HG03432 (cell line): ENCODE data around the gene ITGB5.

ENCODE experiments used
- ATAC-seq: cut with Tn5 transposase; IDR thresholded peaks from one replicate; pipeline ENCODE4 v1.9.1; 2021; ENCODE audit warnings: mild to moderate bottlenecking, moderate library complexity; ENCODE audit not compliant: unreplicated experiment

The ITGB5 gene

GRCh38 chr3:124774327-124774718, 112.8 kb downstream of the ITGB5 start:
- ATAC-seq, result no peak

- ATAC-seq, result no peak
Measured at GRCh38 chr3:124773351-124774326, 113.5 kb downstream of the ITGB5 start.

GRCh38 chr3:124772081-124772831, 114.9 kb downstream of the ITGB5 start:
- no peak for ATAC-seq

GRCh38 chr3:124771083-124771445, 116.1 kb downstream of the ITGB5 start:
- no peak for ATAC-seq

- no peak for ATAC-seq
Measured at GRCh38 chr3:124770336-124771082, 116.7 kb downstream of the ITGB5 start.

GRCh38 chr3:124769462-124769861, 117.7 kb downstream of the ITGB5 start:
- ATAC-seq, result no peak

GRCh38 chr3:124768812-124769211, 118.4 kb downstream of the ITGB5 start:
- peak; percentile 70 for ATAC-seq

- no peak for ATAC-seq
Measured at GRCh38 chr3:124767691-124768090, 119.5 kb downstream of the ITGB5 start.

- no peak for ATAC-seq
Measured at GRCh38 chr3:124767264-124767663, 119.9 kb downstream of the ITGB5 start.

- no peak for ATAC-seq
Measured at GRCh38 chr3:124766113-124767095, 120.8 kb downstream of the ITGB5 start.

- ATAC-seq, result no peak
Measured at GRCh38 chr3:124765197-124765840, 121.8 kb downstream of the ITGB5 start.

GRCh38 chr3:124764746-124765145, 122.4 kb downstream of the ITGB5 start:
- no peak for ATAC-seq

GRCh38 chr3:124763644-124764358, 123.4 kb downstream of the ITGB5 start:
- ATAC-seq, result no peak

GRCh38 chr3:124763206-124763605, 124.0 kb downstream of the ITGB5 start:
- ATAC-seq, result no peak

- ATAC-seq, result no peak
Measured at GRCh38 chr3:124762661-124763011, 124.5 kb downstream of the ITGB5 start.

GRCh38 chr3:124761935-124762660, 125.1 kb downstream of the ITGB5 start:
- ATAC-seq, result no peak

- no peak for ATAC-seq
Measured at GRCh38 chr3:124761250-124761796, 125.8 kb downstream of the ITGB5 start.

- ATAC-seq, result no peak
Measured at GRCh38 chr3:124760601-124761000, 126.6 kb downstream of the ITGB5 start.
